Esophagus squamous epithelium (tissue), 5 donors: ENCODE data around the gene TDRD5. TPM values are rescaled to one million over a fixed set of nuclear protein-coding genes. Genes with fewer than 3 reads are reported as not detected.

ENCODE experiments used
- DNase-seq: peaks from one replicate; lab custom pipeline; 2025; lab: John Stamatoyannopoulos, UW
- H3K27ac ChIP-seq, 4 donors: fragments of 200-600 bp; sonication (generic); one replicate each; pipeline ENCODE4 v1.5.1; 2016 to 2019; ENCODE audit warnings: mild to moderate bottlenecking in 1 of 4
- H3K27me3 ChIP-seq, 4 donors: fragments of 200-600 bp; sonication (generic); 1 replicate in 3 of 4; 2 replicates in 1 of 4; pipeline versions ENCODE4 v1.5.1 to v1.6.0; 2017 to 2021; ENCODE audit warnings: antibody characterized with exemption in 1 of 4
- H3K36me3 ChIP-seq, 3 donors: fragments of 200-600 bp; sonication (generic); one replicate each; pipeline ENCODE4 v1.5.1; 2016 to 2019
- H3K4me1 ChIP-seq, 3 donors: fragments of 200-600 bp; sonication (generic); one replicate each; pipeline ENCODE4 v1.5.1; 2017 to 2019
- H3K4me3 ChIP-seq, 4 donors: fragments of 200-600 bp; sonication (generic); 1 replicate in 3 of 4; 2 replicates in 1 of 4; pipeline ENCODE4 v1.5.1; 2016 to 2019; ENCODE audit warnings: mild to moderate bottlenecking in 2 of 4, moderate library complexity in 1 of 4
- H3K9me3 ChIP-seq, 3 donors: fragments of 200-600 bp; sonication (generic); one replicate each; pipeline ENCODE4 v1.5.1; 2016 to 2019
- POLR2A ChIP-seq, 4 donors: fragments of 450-650 bp; IDR thresholded peaks; one replicate each; pipeline ENCODE4 v1.6.1; 2017; ENCODE audit warnings: antibody characterized with exemption in 4 of 4, mild to moderate bottlenecking in 4 of 4, moderate library complexity in 3 of 4
- WGBS, 2 donors: methylation state at CpG; one replicate each; pipeline ENCODE4 v1.1.5; 2018; 5-methylcytosine and 5-hydroxymethylcytosine counted together
- intact Hi-C: fragments of 100-400 bp; cut with DNase I; formaldehyde crosslinking; loops from one replicate; pipeline ENCODE4 v1.15.0; 2022
- total RNA-seq, 4 donors: library from RNA; depleted of rRNA; stranded (reverse); fragments of >200 nt; gene quantifications; one replicate each; pipeline ENCODE4 v1.1.0, GENCODE V29; 2016
- TF ChIP-seq, protein P1 (sequence below), 6 experiments: fragments of 450-650 bp in 4 of 6; fragments of 200-600 bp in 2 of 6; sonication (generic) in 2 of 6; IDR thresholded peaks; one replicate each; pipeline ENCODE4 v1.5.1; 2016 to 2019; ENCODE audit warnings: antibody characterized with exemption in 6 of 6, mild to moderate bottlenecking in 4 of 6, moderate library complexity in 4 of 6
- donor health status: DM: yes; HTN: yes; CAD: no.

The TDRD5 gene
- total RNA-seq, 4 donors from 2014 or later, result 0.15 to 0.72 (median 0.37) TPM

DNA sequence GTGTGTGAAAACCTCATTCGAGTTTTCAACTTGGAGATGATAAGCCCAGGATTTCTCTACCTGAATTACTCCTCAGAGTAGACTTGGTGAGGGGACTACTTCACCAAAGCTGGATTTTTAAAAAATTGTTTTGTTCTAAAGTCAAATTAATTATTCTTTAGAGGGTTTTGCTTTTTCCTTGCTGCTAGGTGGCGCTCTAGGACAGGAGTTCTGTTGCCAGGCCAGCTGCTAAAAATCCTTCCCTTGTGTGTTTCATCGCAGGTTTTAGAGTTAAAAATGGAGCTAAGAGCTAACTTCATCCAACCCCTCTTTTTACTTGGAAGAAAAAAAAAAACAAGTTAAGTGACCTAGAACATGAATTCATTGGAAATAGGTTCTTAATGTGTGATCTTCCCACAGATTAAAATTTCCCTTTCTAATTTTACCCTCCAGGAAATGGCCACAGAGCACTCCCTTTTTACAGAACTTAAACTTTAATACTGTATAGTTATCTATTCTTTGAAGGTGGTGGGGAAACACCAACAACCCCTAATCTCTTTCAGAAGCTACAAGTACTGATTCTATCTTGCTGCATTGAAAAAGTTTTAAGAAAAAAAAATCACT lies 114.8 kb downstream of the TDRD5 start:
- intact Hi-C loops, result loop anchor here (5.0 kb wide), 1 partner anchor 106 kb away; no protein-coding TSS in a partner anchor
- Histone ChIP-seq H3K27ac (no peak overlapping the region), H3K36me3 (no peaks in the 10 kb centered on the region), H3K4me1 (peaks cover 0 to 17% (median 0%) of the 10 kb centered on the region in 3 donors), H3K27me3 (no peaks in the 10 kb centered on the region), H3K9me3 (no peaks in the 10 kb centered on the region), H3K4me3 (no peak overlapping the region)
- no peak for DNase-seq
- 0% methylated on average over 3 of the region's 3 CpGs for WGBS, 2 donors
- TF ChIP-seq, protein P1, sequence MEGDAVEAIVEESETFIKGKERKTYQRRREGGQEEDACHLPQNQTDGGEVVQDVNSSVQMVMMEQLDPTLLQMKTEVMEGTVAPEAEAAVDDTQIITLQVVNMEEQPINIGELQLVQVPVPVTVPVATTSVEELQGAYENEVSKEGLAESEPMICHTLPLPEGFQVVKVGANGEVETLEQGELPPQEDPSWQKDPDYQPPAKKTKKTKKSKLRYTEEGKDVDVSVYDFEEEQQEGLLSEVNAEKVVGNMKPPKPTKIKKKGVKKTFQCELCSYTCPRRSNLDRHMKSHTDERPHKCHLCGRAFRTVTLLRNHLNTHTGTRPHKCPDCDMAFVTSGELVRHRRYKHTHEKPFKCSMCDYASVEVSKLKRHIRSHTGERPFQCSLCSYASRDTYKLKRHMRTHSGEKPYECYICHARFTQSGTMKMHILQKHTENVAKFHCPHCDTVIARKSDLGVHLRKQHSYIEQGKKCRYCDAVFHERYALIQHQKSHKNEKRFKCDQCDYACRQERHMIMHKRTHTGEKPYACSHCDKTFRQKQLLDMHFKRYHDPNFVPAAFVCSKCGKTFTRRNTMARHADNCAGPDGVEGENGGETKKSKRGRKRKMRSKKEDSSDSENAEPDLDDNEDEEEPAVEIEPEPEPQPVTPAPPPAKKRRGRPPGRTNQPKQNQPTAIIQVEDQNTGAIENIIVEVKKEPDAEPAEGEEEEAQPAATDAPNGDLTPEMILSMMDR (IDR thresholded peaks at IDR 0.05), result peak; percentile 58 to 76 (median 69)
- TF ChIP-seq POLR2A (IDR thresholded peaks at IDR 0.05), result no peak

DNA sequence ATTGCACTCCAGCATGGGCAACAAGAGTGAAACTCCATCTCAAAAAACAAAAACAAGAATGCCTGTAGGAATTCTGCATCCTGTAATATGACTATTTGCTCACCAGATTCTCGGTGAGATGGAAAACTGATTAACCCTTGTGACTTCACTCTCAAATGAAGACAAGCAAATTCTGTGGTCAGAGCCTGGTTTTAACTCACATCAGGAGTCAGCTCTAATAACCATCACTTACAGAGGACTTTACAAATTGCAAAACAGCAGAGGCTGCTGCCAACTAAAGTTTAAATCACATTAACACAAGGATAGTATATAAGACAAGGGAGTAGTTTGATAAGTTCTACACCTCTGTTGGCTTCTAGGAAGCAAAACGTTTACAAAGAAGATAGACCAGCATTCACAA lies 115.8 kb downstream of the TDRD5 start:
- Histone ChIP-seq H3K9me3 (no peaks in the 10 kb centered on the region), H3K4me3 (no peak overlapping the region), H3K27me3 (no peaks in the 10 kb centered on the region), H3K36me3 (no peaks in the 10 kb centered on the region), H3K27ac (no peak overlapping the region), H3K4me1 (peaks cover 0 to 17% (median 0%) of the 10 kb centered on the region in 3 donors)
- no peak for DNase-seq
- TF ChIP-seq, protein P1 (IDR thresholded peaks at IDR 0.05), result no peak
- TF ChIP-seq POLR2A (IDR thresholded peaks at IDR 0.05), result no peak
- WGBS, 2 donors, result 39 to 53% methylated on average over 2 of the region's 2 CpGs
- intact Hi-C loops, result loop anchor here (5.0 kb wide), 1 partner anchor 105 kb away; no protein-coding TSS in a partner anchor

DNA sequence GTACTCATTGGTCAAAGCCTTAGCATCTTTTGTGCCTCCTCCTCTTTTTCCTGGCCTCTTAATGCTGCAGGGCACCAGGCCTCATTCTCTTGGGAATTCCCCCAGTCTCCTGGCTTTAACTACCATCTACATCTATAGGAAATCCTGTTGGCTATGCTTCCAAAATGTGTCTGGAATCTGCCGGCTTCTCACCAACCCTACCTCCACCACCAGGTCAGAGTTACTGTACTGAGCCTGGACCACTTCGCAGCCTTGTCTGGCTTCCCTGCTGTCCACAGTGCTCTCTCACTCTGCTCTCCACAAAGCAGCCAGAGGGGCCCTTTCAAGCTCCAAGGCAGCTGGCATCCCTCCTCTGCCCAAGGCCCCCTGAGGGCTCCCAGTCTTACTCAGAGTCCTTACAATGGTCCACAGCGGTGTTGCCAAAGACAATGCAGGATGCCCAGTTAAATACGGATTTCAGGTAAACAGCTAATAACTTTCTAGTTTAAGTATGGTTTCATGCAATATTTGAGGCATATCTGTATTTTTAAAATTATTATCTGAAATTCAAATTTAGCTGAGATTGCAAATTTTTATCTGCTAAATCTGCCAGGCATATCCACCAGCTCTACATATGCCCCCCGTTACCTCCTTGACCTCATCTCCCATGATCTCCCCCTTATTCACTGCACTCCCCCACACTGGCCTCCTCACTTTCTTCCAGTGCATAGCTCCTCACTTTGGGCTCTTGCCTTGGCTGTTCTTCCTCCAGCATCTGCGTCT lies 117.0 kb downstream of the TDRD5 start:
- Histone ChIP-seq H3K9me3 (peaks cover 0 to 5% (median 0%) of the 10 kb centered on the region in 3 donors), H3K27ac (no peak overlapping the region), H3K4me3 (no peak overlapping the region), H3K27me3 (no peaks in the 10 kb centered on the region), H3K36me3 (no peaks in the 10 kb centered on the region), H3K4me1 (peaks cover 0 to 17% (median 0%) of the 10 kb centered on the region in 3 donors)
- 69 to 76% methylated on average over 5 of the region's 6 CpGs for WGBS, 2 donors
- intact Hi-C loops, result loop anchor here (5.0 kb wide), 1 partner anchor 104 kb away; no protein-coding TSS in a partner anchor
- DNase-seq, result no peak
- TF ChIP-seq, protein P1 (IDR thresholded peaks at IDR 0.05), result no peak

DNA sequence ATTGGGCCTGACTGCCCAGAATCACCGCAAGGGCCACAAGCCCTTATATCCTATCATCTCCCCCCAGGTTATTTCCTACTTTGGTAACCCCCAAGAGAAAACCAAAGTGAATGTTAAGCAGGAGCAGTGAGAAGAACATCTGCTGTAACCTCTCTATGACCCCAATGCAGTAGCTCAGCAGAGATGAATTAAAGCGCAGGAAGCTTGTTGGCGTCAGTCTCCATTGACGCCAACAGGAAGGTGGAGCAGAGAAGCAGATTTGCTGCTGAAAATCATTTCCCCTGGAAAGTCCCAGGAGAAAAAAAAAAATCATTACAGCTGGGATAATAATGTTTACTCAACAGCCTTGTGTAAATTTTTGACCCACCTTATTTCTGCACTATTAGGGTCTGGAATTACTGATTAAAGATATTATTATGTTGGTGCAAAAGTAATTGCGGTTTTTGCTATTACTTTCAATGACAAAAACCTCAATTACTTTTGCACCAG lies 118.3 kb downstream of the TDRD5 start:
- Histone ChIP-seq H3K4me1 (peaks cover 0 to 17% (median 0%) of the 10 kb centered on the region in 3 donors), H3K27ac (peak overlapping the region in 1 of 4 donors; percentile 12), H3K36me3 (no peaks in the 10 kb centered on the region), H3K4me3 (no peak overlapping the region), H3K9me3 (peaks cover 0 to 17% (median 7%) of the 10 kb centered on the region in 3 donors), H3K27me3 (no peaks in the 10 kb centered on the region)
- no peak for TF ChIP-seq POLR2A (IDR thresholded peaks at IDR 0.05)
- TF ChIP-seq, protein P1 (IDR thresholded peaks at IDR 0.05), result no peak
- 28 to 29% methylated on average over 5 of the region's 5 CpGs for WGBS, 2 donors
- intact Hi-C loops, result loop anchor here (5.0 kb wide), 1 partner anchor 102 kb away; no protein-coding TSS in a partner anchor
- DNase-seq, result no peak

DNA sequence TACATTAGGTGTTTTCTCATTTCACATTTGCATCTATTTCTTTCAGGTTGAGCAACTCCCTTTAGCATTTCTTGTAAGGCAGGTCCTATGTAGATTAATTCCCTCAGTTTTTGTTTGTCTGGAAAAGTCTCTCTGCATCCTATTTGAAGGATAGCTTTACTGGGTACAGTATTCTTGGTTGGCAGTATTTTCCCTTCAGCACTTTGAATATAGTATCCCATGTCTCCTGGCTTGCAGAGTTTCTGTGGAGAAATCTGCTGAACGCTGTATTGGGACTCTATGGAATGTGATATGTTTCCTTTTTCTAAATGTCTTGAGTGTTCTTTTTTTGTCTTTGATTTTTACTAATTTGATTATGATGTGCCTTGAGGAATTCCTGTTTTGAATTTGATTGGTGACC lies 122.5 kb downstream of the TDRD5 start:
- DNase-seq, result no peak
- 71 to 73% methylated on average over 1 of the region's 1 CpG for WGBS, 2 donors

More for the DNA sequence above, 122.5 kb downstream of the TDRD5 start:
- Histone ChIP-seq H3K4me3 (no peak overlapping the region), H3K9me3 (peaks cover 0 to 37% (median 17%) of the 10 kb centered on the region in 3 donors), H3K36me3 (no peaks in the 10 kb centered on the region), H3K27me3 (no peaks in the 10 kb centered on the region), H3K4me1 (peaks cover 0 to 15% (median 0%) of the 10 kb centered on the region in 3 donors), H3K27ac (no peak overlapping the region)
- intact Hi-C loops, result no loop called here
- TF ChIP-seq, protein P1 (IDR thresholded peaks at IDR 0.05), result no peak
- TF ChIP-seq POLR2A (IDR thresholded peaks at IDR 0.05), result no peak
